Ishikawa (cell line): ENCODE results near the gene MEOX2.

Source experiments
- CREB1 ChIP-seq: IDR thresholded peaks from 2 replicates; pipeline ENCODE4 v1.6.1; 2012; ENCODE audit warnings: low read depth
- EP300 ChIP-seq: IDR thresholded peaks from 2 replicates; pipeline ENCODE4 v1.6.1; 2012; ENCODE audit warnings: borderline replicate concordance
- RAD21 ChIP-seq: IDR thresholded peaks from 2 replicates; pipeline ENCODE4 v1.6.1; 2012; ENCODE audit warnings: low read depth
- TCF12 ChIP-seq: IDR thresholded peaks from 2 replicates; pipeline ENCODE4 v1.6.1; 2012; ENCODE audit warnings: low read depth
- TEAD4 ChIP-seq: IDR thresholded peaks from 2 replicates; pipeline ENCODE4 v1.6.1; 2012
- YY1 ChIP-seq: IDR thresholded peaks from 2 replicates; pipeline ENCODE4 v1.6.1; 2012; ENCODE audit warnings: low read depth
- ZBTB7A ChIP-seq: IDR thresholded peaks from 2 replicates; pipeline ENCODE4 v1.6.1; 2012; ENCODE audit warnings: low read depth
- TF ChIP-seq, protein P1 (sequence below): IDR thresholded peaks from 2 replicates; pipeline ENCODE4 v1.6.1; 2012; ENCODE audit warnings: low read depth, mild to moderate bottlenecking
- TF ChIP-seq, protein P2 (sequence below): IDR thresholded peaks from 2 replicates; pipeline ENCODE4 v1.6.1; 2012

DNA sequence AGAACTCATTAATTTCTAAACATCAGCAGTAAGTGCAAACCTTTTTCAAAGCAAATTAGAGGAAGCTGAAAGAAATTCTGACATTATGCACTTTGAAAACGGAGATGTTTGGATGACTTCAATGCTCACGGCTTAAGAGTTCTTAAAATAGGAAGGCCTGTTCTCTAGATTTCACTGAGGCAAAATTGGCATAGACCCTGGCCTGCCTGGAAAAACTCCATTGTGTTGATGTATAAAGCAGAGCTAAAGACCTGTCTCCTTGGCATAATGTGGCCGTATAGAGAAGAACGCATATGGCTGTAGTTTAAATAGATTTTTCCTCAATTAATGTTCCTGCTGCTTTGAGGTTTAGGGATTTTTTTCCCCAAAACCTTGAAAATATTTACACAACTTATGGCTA lies 100.2 kb downstream of the MEOX2 start:
- no peak for TF ChIP-seq RAD21
- TF ChIP-seq, protein P1, sequence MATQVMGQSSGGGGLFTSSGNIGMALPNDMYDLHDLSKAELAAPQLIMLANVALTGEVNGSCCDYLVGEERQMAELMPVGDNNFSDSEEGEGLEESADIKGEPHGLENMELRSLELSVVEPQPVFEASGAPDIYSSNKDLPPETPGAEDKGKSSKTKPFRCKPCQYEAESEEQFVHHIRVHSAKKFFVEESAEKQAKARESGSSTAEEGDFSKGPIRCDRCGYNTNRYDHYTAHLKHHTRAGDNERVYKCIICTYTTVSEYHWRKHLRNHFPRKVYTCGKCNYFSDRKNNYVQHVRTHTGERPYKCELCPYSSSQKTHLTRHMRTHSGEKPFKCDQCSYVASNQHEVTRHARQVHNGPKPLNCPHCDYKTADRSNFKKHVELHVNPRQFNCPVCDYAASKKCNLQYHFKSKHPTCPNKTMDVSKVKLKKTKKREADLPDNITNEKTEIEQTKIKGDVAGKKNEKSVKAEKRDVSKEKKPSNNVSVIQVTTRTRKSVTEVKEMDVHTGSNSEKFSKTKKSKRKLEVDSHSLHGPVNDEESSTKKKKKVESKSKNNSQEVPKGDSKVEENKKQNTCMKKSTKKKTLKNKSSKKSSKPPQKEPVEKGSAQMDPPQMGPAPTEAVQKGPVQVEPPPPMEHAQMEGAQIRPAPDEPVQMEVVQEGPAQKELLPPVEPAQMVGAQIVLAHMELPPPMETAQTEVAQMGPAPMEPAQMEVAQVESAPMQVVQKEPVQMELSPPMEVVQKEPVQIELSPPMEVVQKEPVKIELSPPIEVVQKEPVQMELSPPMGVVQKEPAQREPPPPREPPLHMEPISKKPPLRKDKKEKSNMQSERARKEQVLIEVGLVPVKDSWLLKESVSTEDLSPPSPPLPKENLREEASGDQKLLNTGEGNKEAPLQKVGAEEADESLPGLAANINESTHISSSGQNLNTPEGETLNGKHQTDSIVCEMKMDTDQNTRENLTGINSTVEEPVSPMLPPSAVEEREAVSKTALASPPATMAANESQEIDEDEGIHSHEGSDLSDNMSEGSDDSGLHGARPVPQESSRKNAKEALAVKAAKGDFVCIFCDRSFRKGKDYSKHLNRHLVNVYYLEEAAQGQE = no peak
- TF ChIP-seq, protein P2, sequence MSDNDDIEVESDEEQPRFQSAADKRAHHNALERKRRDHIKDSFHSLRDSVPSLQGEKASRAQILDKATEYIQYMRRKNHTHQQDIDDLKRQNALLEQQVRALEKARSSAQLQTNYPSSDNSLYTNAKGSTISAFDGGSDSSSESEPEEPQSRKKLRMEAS = no peak
- no peak for TF ChIP-seq YY1
- TF ChIP-seq ZBTB7A = no peak
- no peak for TF ChIP-seq CREB1
- no peak for TF ChIP-seq TCF12
- TF ChIP-seq EP300 = no peak
- TF ChIP-seq TEAD4 = no peak
